ENCODE measurements around the gene FBXO2. TPM values are rescaled to one million over a fixed set of nuclear protein-coding genes. Genes with fewer than 3 reads are reported as not detected.

FBXO2 gene
- total RNA-seq, 3 donors from 2014 or later (not counting 1 experiment from before 2014, with no cell fraction given): 5.9 to 7.9 (median 6.7) TPM

DNA sequence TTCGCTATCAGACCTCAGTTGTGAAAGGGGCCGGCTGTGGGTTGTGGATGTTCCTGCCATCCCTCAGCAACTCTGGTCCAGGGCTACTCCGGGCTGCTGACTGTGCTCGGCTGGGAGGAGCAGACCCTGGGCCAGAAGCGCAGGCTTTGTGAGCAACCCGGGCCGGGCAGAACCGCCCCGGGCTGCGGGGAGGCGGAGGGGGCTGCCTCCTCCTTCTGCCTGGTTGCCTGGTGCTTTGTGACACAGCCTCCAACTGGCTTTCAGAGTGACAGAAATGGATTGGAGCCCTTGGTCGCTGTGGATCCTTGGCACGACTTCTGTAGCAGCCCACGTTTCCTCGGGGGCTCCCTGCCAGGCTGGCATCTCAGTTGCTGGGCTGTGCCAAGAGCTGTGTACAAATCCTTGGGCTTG lies 47.3 kb upstream of the FBXO2 start:
- H3K9me3 ChIP-seq (ENCODE audit: control insufficient read depth, insufficient read depth, low read length): no peaks in the 10 kb centered on the region
- TF ChIP-seq CTCF (IDR thresholded peaks at IDR 0.05): no peak
- H3K36me3 Mint-ChIP-seq: no peaks in the 10 kb centered on the region
- H3K27ac Mint-ChIP-seq: no peak overlapping the region
- DNase-seq (no peak), ATAC-seq (no peak)
- intact Hi-C loops (cut with micrococcal nuclease): no loop called here
- 71% methylated on average over 15 of the region's 15 CpGs for WGBS (ENCODE audit: insufficient coverage)
- no peaks in the 10 kb centered on the region for H3K27me3 Mint-ChIP-seq (ENCODE audit: low read depth in 2 of 2)
- H3K36me3 ChIP-seq (ENCODE audit: control insufficient read depth, insufficient read depth, low read length): no peaks in the 10 kb centered on the region
- H3K27me3 ChIP-seq (ENCODE audit: control insufficient read depth, insufficient read depth, low read length): peaks cover 9% of the 10 kb centered on the region
- no peaks in the 10 kb centered on the region for H3K4me1 ChIP-seq (ENCODE audit: control insufficient read depth, insufficient read depth, low read length)
- H3K27ac ChIP-seq (ENCODE audit: low read length): no peak overlapping the region
- H3K4me1 Mint-ChIP-seq: peaks cover 0 to 9% of the 10 kb centered on the region in 2 donors
- H3K4me3 Mint-ChIP-seq: no peak overlapping the region
- no peaks in the 10 kb centered on the region for H3K9me3 Mint-ChIP-seq
- no peak overlapping the region for H3K4me3 ChIP-seq (ENCODE audit: low read length)

- H3K36me3 ChIP-seq (ENCODE audit: control insufficient read depth, insufficient read depth, low read length): no peaks in the 10 kb centered on the region
- no peak overlapping the region for H3K4me3 ChIP-seq (ENCODE audit: low read length)
- ATAC-seq (no peak), DNase-seq (no peak)
- Mint-ChIP-seq H3K4me1 (peaks cover 0 to 13% of the 10 kb centered on the region in 2 donors), H3K36me3 (no peaks in the 10 kb centered on the region), H3K27me3 (ENCODE audit: low read depth in 2 of 2) (no peaks in the 10 kb centered on the region), H3K27ac (no peak overlapping the region), H3K9me3 (no peaks in the 10 kb centered on the region), H3K4me3 (no peak overlapping the region)
- H3K27me3 ChIP-seq (ENCODE audit: control insufficient read depth, insufficient read depth, low read length): peaks cover 9% of the 10 kb centered on the region
- intact Hi-C loops (cut with micrococcal nuclease): no loop called here
- H3K27ac ChIP-seq (ENCODE audit: low read length): no peak overlapping the region
- no peaks in the 10 kb centered on the region for H3K4me1 ChIP-seq (ENCODE audit: control insufficient read depth, insufficient read depth, low read length)
- no peak for TF ChIP-seq CTCF (IDR thresholded peaks at IDR 0.05)
- no peaks in the 10 kb centered on the region for H3K9me3 ChIP-seq (ENCODE audit: control insufficient read depth, insufficient read depth, low read length)
- 53% methylated on average over 34 of the region's 34 CpGs for WGBS (ENCODE audit: insufficient coverage)
Measured at GRCh38 chr1:11700601-11701467, 46.6 kb upstream of the FBXO2 start.

- DNase-seq: no peak
- Mint-ChIP-seq H3K4me1 (peaks cover 15 to 20% of the 10 kb centered on the region in 2 donors), H3K4me3 (no peak overlapping the region), H3K27ac (no peak overlapping the region), H3K9me3 (no peaks in the 10 kb centered on the region), H3K27me3 (ENCODE audit: low read depth in 2 of 2) (peaks cover 0 to 3% of the 10 kb centered on the region in 2 donors), H3K36me3 (no peaks in the 10 kb centered on the region)
- no peak for ATAC-seq
- Histone ChIP-seq H3K27ac (ENCODE audit: low read length) (no peak overlapping the region), H3K4me1 (ENCODE audit: control insufficient read depth, insufficient read depth, low read length) (peaks cover 20% of the 10 kb centered on the region), H3K36me3 (ENCODE audit: control insufficient read depth, insufficient read depth, low read length) (no peaks in the 10 kb centered on the region), H3K27me3 (ENCODE audit: control insufficient read depth, insufficient read depth, low read length) (peaks cover 9% of the 10 kb centered on the region), H3K4me3 (ENCODE audit: low read length) (no peak overlapping the region), H3K9me3 (ENCODE audit: control insufficient read depth, insufficient read depth, low read length) (no peaks in the 10 kb centered on the region)
- no peak for TF ChIP-seq CTCF (IDR thresholded peaks at IDR 0.05)
- intact Hi-C loops (cut with micrococcal nuclease): no loop called here
- WGBS (ENCODE audit: insufficient coverage): 77% methylated on average over 5 of the region's 5 CpGs
Measured at GRCh38 chr1:11697893-11698210, 43.6 kb upstream of the FBXO2 start.

Data from natural killer cell (primary cell).